Activated naive CD4-positive, alpha-beta T cell treated with anti-CD3 and anti-CD28 coated beads for 36 hours (primary cell): Measurements from ENCODE around the gene PANK2. TPM values are rescaled to one million over a fixed set of nuclear protein-coding genes. Genes with fewer than 3 reads are reported as not detected.
A peak's percentile ranks its signal among the peaks of the same experiment; 100 is the strongest.
"Not testable (repeated sequence)": the region's sequence is repeated elsewhere in the genome, so short reads cannot be mapped to it uniquely, and the experiment has no call there.

ENCODE experiments used
- CTCF ChIA-PET: fragments of 350-600 bp; sonication (Branson Sonifier 250); formaldehyde crosslinking; loops from one replicate; lab custom pipeline; 2021; ENCODE audit warnings: antibody characterized with exemption; lab: Charles Lee
- DNase-seq: peaks from one replicate; pipeline ENCODE4 v3.0.0-alpha.2; 2020
- H3K27ac Mint-ChIP-seq: one replicate; pipeline ENCODE4 v1.8.0; 2021; ENCODE audit warnings: mild to moderate bottlenecking, mixed read lengths
- H3K27me3 Mint-ChIP-seq: one replicate; pipeline ENCODE4 v1.8.0; 2021; ENCODE audit warnings: low read depth, mixed read lengths
- H3K36me3 Mint-ChIP-seq: one replicate; pipeline ENCODE4 v1.8.0; 2021; ENCODE audit warnings: low read depth, mixed read lengths
- H3K4me1 Mint-ChIP-seq: one replicate; pipeline ENCODE4 v1.8.0; 2021; ENCODE audit warnings: low read depth, mixed read lengths
- H3K4me3 Mint-ChIP-seq: one replicate; pipeline ENCODE4 v1.8.0; 2021; ENCODE audit warnings: mild to moderate bottlenecking, moderate library complexity, mixed read lengths
- H3K9me3 Mint-ChIP-seq: one replicate; pipeline ENCODE4 v1.8.0; 2021; ENCODE audit warnings: mixed read lengths
- intact Hi-C: fragments of 100-400 bp; cut with micrococcal nuclease; formaldehyde crosslinking; loops from one replicate; pipeline ENCODE4 v1.15.1; 2023
- total RNA-seq, 2 experiments: library from RNA; stranded (reverse); gene quantifications; one replicate each; pipeline ENCODE4 v1.2.3, GENCODE V29; 2021

Gene PANK2
- total RNA-seq, 2 experiments from 2014 or later = 39.8 to 44.7 TPM

- Mint-ChIP-seq H3K9me3 (no peaks in the 10 kb centered on the region), H3K27ac (no peak overlapping the region), H3K27me3 (no peaks in the 10 kb centered on the region), H3K36me3 (peaks cover 20% of the 10 kb centered on the region), H3K4me3 (no peak overlapping the region), H3K4me1 (peaks cover 7% of the 10 kb centered on the region)
- intact Hi-C loops = no loop called here
- no peak for DNase-seq
- CTCF ChIA-PET = interaction anchor here (0.8 kb wide), 1 partner anchor 19 kb away, joined by 3 read pairs; no protein-coding TSS in a partner anchor
Observed at GRCh38 chr20:3874194-3874844, 14.9 kb upstream of the PANK2 start.

- no peak for DNase-seq
- Mint-ChIP-seq H3K9me3 (no peaks in the 10 kb centered on the region), H3K4me3 (no peak overlapping the region), H3K27me3 (no peaks in the 10 kb centered on the region), H3K4me1 (peaks cover 7% of the 10 kb centered on the region), H3K27ac (no peak overlapping the region), H3K36me3 (peaks cover 20% of the 10 kb centered on the region)
- intact Hi-C loops = no loop called here
- CTCF ChIA-PET = interaction anchor here (1.6 kb wide), 1 partner anchor 22 kb away, joined by 5 read pairs; no protein-coding TSS in a partner anchor
Observed at GRCh38 chr20:3875378-3875974, 13.7 kb upstream of the PANK2 start.

- CTCF ChIA-PET = interaction anchor here (1.6 kb wide), 1 partner anchor 23 kb away, joined by 5 read pairs; no protein-coding TSS in a partner anchor
- no peak overlapping the region for H3K27ac Mint-ChIP-seq
- no peaks in the 10 kb centered on the region for H3K27me3 Mint-ChIP-seq
- H3K4me3 Mint-ChIP-seq = no peak overlapping the region
- intact Hi-C loops = no loop called here
- no peaks in the 10 kb centered on the region for H3K9me3 Mint-ChIP-seq
- H3K4me1 Mint-ChIP-seq = peaks cover 7% of the 10 kb centered on the region
- no peak for DNase-seq
- peaks cover 17% of the 10 kb centered on the region for H3K36me3 Mint-ChIP-seq
Observed at GRCh38 chr20:3876000-3876399, 13.2 kb upstream of the PANK2 start.

GRCh38 chr20:3876676-3877075 lies 12.5 kb upstream of the PANK2 start:
- CTCF ChIA-PET = no interaction called here
- intact Hi-C loops = no loop called here
- Mint-ChIP-seq H3K27me3 (no peaks in the 10 kb centered on the region), H3K9me3 (no peaks in the 10 kb centered on the region), H3K27ac (no peak overlapping the region), H3K4me3 (no peak overlapping the region), H3K4me1 (peaks cover 7% of the 10 kb centered on the region), H3K36me3 (peaks cover 20% of the 10 kb centered on the region)
- no peak for DNase-seq

- H3K27me3 Mint-ChIP-seq, H3K4me3 Mint-ChIP-seq, H3K36me3 Mint-ChIP-seq, H3K4me1 Mint-ChIP-seq, H3K9me3 Mint-ChIP-seq, H3K27ac Mint-ChIP-seq, intact Hi-C loops, DNase-seq: not testable (repeated sequence)
- CTCF ChIA-PET = interaction anchor here (1.0 kb wide), 1 partner anchor 214 kb away, joined by 6 read pairs; no protein-coding TSS in a partner anchor
Observed at GRCh38 chr20:3878921-3879274, 10.3 kb upstream of the PANK2 start.

GRCh38 chr20:3885715-3886114 lies 3.5 kb upstream of the PANK2 start:
- Mint-ChIP-seq H3K27ac (no peak overlapping the region), H3K36me3 (peaks cover 17% of the 10 kb centered on the region), H3K9me3 (no peaks in the 10 kb centered on the region), H3K4me1 (peaks cover 13% of the 10 kb centered on the region), H3K4me3 (no peak overlapping the region), H3K27me3 (no peaks in the 10 kb centered on the region)
- CTCF ChIA-PET = interaction anchor here (0.6 to 0.8 kb wide), 2 partner anchors 72 to 120 kb away, joined by 3 to 5 read pairs; no protein-coding TSS in a partner anchor
- DNase-seq = no peak
- intact Hi-C loops = no loop called here

- peaks cover 35% of the 10 kb centered on the region for H3K4me1 Mint-ChIP-seq
- intact Hi-C loops = loop anchor here (1.0 to 2.0 kb wide), 3 partner anchors 67 to 197 kb away; partner anchors contain the start of genes AP5S1 and CENPB
- no peak for DNase-seq
- CTCF ChIA-PET = interaction anchor here (0.6 to 1.6 kb wide), 7 partner anchors 33 to 202 kb away, joined by 3 to 7 read pairs (median 4); no protein-coding TSS in a partner anchor
- H3K27me3 Mint-ChIP-seq = no peaks in the 10 kb centered on the region
- H3K4me3 Mint-ChIP-seq = peak overlapping the region; percentile 90
- H3K36me3 Mint-ChIP-seq = peaks cover 36% of the 10 kb centered on the region
- H3K27ac Mint-ChIP-seq = peak overlapping the region; percentile 91
- H3K9me3 Mint-ChIP-seq = no peaks in the 10 kb centered on the region
Observed at GRCh38 chr20:3887876-3888620, 1.1 kb upstream of the PANK2 start.

- intact Hi-C loops = loop anchor here (1.0 to 5.0 kb wide), 9 partner anchors 18 to 149 kb away; partner anchors contain the start of genes AP5S1, CENPB and MAVS
- H3K27ac Mint-ChIP-seq = peak overlapping the region; percentile 96
Observed at GRCh38 chr20:3889489-3890397, 556 bp downstream of the PANK2 start.

GRCh38 chr20:3890398-3890751 lies 1.2 kb downstream of the PANK2 start:
- no peak for DNase-seq
- Mint-ChIP-seq H3K4me3 (peak overlapping the region; percentile 98), H3K9me3 (no peaks in the 10 kb centered on the region), H3K27ac (peak overlapping the region; percentile 96), H3K36me3 (peaks cover 44% of the 10 kb centered on the region), H3K27me3 (no peaks in the 10 kb centered on the region), H3K4me1 (peaks cover 50% of the 10 kb centered on the region)
- CTCF ChIA-PET = no interaction called here
- intact Hi-C loops = loop anchor here (5.0 kb wide), 1 partner anchor 37 kb away; no protein-coding TSS in a partner anchor

More at GRCh38 chr20:3889489-3890397, 556 bp downstream of the PANK2 start:
- Mint-ChIP-seq H3K4me3 (peak overlapping the region; percentile 98), H3K4me1 (peaks cover 46% of the 10 kb centered on the region), H3K27me3 (no peaks in the 10 kb centered on the region), H3K9me3 (no peaks in the 10 kb centered on the region), H3K36me3 (peaks cover 42% of the 10 kb centered on the region)
- CTCF ChIA-PET = no interaction called here
- DNase-seq = peak; percentile 63

- H3K27me3 Mint-ChIP-seq = no peaks in the 10 kb centered on the region
- peak overlapping the region; percentile 96 for H3K27ac Mint-ChIP-seq
- DNase-seq = no peak
- no peaks in the 10 kb centered on the region for H3K9me3 Mint-ChIP-seq
- CTCF ChIA-PET = interaction anchor here (0.6 kb wide), 1 partner anchor 119 kb away, joined by 5 read pairs; no protein-coding TSS in a partner anchor
- intact Hi-C loops = loop anchor here (5.0 kb wide), 1 partner anchor 36 kb away; no protein-coding TSS in a partner anchor
- H3K36me3 Mint-ChIP-seq = peaks cover 44% of the 10 kb centered on the region
- peak overlapping the region; percentile 98 for H3K4me3 Mint-ChIP-seq
- H3K4me1 Mint-ChIP-seq = peaks cover 57% of the 10 kb centered on the region
Observed at GRCh38 chr20:3890999-3891929, 2.1 kb downstream of the PANK2 start.
